Measurements from ENCODE around the gene SLC25A26. TPM values are rescaled to one million over a fixed set of nuclear protein-coding genes. Genes with fewer than 3 reads are reported as not detected.
"Not testable (repeated sequence)": the region's sequence is repeated elsewhere in the genome, so short reads cannot be mapped to it uniquely, and the experiment has no call there.

SLC25A26 gene
- total and polyA plus RNA-seq, 7 donors, result 21.0 to 43.6 (median 31.9) TPM

DNA sequence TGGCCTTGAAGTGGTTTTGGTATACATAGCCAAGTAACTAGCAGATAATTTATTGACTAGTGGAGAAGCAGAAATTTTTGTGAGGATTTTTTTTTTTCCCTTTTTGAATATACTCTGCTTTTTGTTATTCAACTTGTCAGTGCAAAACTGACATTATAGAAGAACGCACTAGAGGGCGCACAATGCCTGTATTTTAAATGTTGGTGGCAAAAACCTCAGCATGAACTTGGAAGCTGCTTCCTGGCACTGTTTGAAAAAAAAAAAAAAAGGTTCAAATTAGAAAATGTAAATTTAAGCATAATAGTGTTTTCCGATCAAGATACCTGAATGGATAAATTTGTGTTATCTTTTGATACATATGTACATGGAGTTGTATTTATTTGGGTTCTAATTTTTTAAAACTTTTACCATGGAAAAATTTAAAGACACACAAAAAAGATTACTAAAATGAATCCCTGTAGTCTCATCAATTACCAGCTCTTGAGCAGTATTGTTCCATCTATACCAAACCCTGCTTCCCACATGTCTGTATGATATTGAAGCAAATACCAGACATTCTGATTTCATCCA, 56.0 kb downstream of the SLC25A26 start:
- Histone ChIP-seq H3K4me1 (peaks cover 11% of the 10 kb centered on the region), H3K9me3 (no peaks in the 10 kb centered on the region), H3K27ac (no peak overlapping the region), H3K4me3 (no peak overlapping the region), H3K27me3 (ENCODE audit: insufficient read depth in 3 of 3, low read length in 2 of 3) (no peaks in the 10 kb centered on the region), H3K36me3 (ENCODE audit: insufficient read depth in 1 of 2, low read depth in 1 of 2) (no peaks in the 10 kb centered on the region)
- TF ChIP-seq, protein P1, sequence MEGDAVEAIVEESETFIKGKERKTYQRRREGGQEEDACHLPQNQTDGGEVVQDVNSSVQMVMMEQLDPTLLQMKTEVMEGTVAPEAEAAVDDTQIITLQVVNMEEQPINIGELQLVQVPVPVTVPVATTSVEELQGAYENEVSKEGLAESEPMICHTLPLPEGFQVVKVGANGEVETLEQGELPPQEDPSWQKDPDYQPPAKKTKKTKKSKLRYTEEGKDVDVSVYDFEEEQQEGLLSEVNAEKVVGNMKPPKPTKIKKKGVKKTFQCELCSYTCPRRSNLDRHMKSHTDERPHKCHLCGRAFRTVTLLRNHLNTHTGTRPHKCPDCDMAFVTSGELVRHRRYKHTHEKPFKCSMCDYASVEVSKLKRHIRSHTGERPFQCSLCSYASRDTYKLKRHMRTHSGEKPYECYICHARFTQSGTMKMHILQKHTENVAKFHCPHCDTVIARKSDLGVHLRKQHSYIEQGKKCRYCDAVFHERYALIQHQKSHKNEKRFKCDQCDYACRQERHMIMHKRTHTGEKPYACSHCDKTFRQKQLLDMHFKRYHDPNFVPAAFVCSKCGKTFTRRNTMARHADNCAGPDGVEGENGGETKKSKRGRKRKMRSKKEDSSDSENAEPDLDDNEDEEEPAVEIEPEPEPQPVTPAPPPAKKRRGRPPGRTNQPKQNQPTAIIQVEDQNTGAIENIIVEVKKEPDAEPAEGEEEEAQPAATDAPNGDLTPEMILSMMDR (IDR thresholded peaks at IDR 0.05), result peak; percentile 74
- ATAC-seq, result peak in 3 of 4 donors; percentile 51 to 89 (median 74)
- no peak for DNase-seq
- 1 to 5% (median 2%) methylated on average over 3 of the region's 3 CpGs for WGBS, 3 donors
- intact Hi-C loops (cut with DNase I), result loop anchor here (1.0 to 5.0 kb wide), 6 partner anchors 96 to 546 kb away; no protein-coding TSS in a partner anchor

DNA sequence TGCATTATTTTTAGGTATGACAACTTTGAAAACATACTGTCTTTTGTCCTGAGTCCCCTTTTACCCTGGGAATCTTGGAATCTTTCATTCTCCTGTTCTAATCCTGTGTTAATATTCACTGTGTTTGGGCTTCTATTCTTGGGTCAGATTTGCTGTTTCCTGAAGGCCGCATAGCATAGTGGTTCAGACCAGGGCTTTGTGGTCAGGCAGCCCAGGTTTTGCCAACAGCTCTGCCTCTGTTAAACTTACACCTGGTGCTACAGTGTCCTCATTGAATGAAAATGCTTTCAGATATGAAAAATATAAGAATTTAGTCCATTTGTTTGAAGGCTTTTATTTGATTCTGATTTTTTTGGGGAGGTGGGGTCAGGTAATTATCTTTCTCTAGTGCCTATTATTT, 58.4 kb downstream of the SLC25A26 start:
- peaks cover 11% of the 10 kb centered on the region for H3K4me1 ChIP-seq
- ATAC-seq (no peak), DNase-seq (no peak)
- no peaks in the 10 kb centered on the region for H3K36me3 ChIP-seq (ENCODE audit: insufficient read depth in 1 of 2, low read depth in 1 of 2)
- H3K4me3 ChIP-seq, result no peak overlapping the region
- WGBS, 3 donors, result 66 to 83% (median 82%) methylated on average over 1 of the region's 1 CpG
- H3K27me3 ChIP-seq (ENCODE audit: insufficient read depth in 3 of 3, low read length in 2 of 3), result no peaks in the 10 kb centered on the region
- no peak overlapping the region for H3K27ac ChIP-seq
- no peaks in the 10 kb centered on the region for H3K9me3 ChIP-seq
- TF ChIP-seq, protein P1 (IDR thresholded peaks at IDR 0.05), result no peak
- intact Hi-C loops (cut with DNase I), result loop anchor here (5.0 kb wide), 4 partner anchors 93 to 543 kb away; no protein-coding TSS in a partner anchor

DNA sequence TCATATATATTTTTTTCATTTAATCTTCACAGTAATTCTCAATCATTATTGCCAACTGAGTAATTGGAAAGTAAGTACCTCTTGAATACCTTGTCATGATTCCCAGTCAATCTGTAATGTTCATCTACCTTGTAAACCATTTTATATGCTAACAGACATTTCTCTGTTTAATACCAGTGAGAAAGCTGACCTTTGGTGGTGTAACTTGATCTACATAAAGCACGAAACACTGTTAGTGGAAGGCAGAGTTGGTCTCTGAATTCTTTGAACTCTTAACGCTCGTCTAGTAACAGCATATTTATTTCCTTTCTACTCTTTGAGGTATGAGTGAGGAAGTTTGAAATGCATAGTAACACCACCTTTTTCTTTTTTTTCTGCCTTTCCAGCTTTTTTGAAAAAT, 59.5 kb downstream of the SLC25A26 start:
- H3K27ac ChIP-seq, result no peak overlapping the region
- intact Hi-C loops (cut with DNase I), result no loop called here

DNA sequence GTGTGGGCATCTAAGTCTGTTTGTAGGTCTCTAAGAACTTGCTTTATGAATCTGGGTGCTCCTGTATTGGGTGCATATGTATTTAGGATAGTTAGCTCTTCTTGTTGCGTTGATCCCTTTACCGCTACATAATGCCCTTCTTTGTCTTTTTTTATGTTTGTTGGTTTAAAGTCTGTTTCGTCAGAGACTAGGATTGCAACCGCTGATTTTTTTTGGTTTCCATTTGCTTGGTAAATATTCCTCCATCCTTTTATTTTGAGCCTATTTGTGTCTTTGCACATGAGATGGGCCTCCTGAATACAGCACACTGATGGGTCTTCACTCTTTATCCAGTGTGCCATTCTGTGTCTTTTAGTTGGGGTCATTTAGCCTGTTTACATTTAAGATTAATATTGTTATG, 71.1 kb downstream of the SLC25A26 start:
- H3K27ac ChIP-seq; H3K36me3 ChIP-seq (ENCODE audit: insufficient read depth in 1 of 2, low read depth in 1 of 2); H3K27me3 ChIP-seq (ENCODE audit: insufficient read depth in 3 of 3, low read length in 2 of 3); intact Hi-C loops (cut with DNase I); ATAC-seq; H3K4me3 ChIP-seq; DNase-seq; H3K9me3 ChIP-seq; H3K4me1 ChIP-seq: not testable (repeated sequence)
- 75 to 82% (median 80%) methylated on average over 4 of the region's 4 CpGs for WGBS, 3 donors

More for the DNA sequence above, 59.5 kb downstream of the SLC25A26 start:
- no peak overlapping the region for H3K4me3 ChIP-seq
- no peaks in the 10 kb centered on the region for H3K27me3 ChIP-seq (ENCODE audit: insufficient read depth in 3 of 3, low read length in 2 of 3)
- H3K4me1 ChIP-seq, result peaks cover 11% of the 10 kb centered on the region
- H3K9me3 ChIP-seq, result no peaks in the 10 kb centered on the region
- TF ChIP-seq, protein P1 (IDR thresholded peaks at IDR 0.05), result no peak
- no peaks in the 10 kb centered on the region for H3K36me3 ChIP-seq (ENCODE audit: insufficient read depth in 1 of 2, low read depth in 1 of 2)
- ATAC-seq, result no peak
- DNase-seq, result no peak
- 20 to 32% (median 22%) methylated on average over 3 of the region's 3 CpGs for WGBS, 3 donors

DNA sequence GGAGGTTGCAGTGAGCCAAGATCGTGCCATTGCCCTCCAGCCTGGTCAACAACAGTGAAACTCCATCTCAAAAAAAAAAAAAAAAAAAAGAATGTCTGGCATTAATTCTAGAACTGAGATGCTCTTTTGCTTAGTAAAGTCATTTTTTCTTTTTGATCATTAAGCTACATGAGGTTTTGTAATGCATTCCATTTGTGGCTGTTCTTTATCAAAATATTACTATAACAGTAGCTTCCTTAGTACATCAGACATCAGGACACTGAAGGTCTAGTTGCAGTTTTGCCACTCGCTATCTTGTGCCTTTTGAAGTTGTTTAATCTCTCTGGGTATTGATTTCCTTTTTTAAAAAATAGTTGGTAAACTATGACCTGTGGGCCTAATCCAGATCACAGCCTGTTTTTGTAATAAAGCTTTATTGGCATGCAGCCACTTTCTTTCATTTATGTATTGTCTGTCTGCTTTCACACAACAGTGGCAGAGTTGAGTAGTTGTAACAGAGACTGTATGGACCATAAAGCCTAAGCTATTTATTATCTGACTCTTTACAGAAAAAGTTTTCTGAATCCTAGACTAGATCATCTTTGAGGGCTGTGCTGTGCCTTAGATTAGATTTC, 76.6 kb downstream of the SLC25A26 start:
- TF ChIP-seq, protein P1 (IDR thresholded peaks at IDR 0.05), result no peak
- intact Hi-C loops (cut with DNase I), result no loop called here
- H3K4me3 ChIP-seq, result no peak overlapping the region
- H3K9me3 ChIP-seq, result no peaks in the 10 kb centered on the region
- peaks cover 22% of the 10 kb centered on the region for H3K4me1 ChIP-seq
- no peaks in the 10 kb centered on the region for H3K36me3 ChIP-seq (ENCODE audit: insufficient read depth in 1 of 2, low read depth in 1 of 2)
- no peak for ATAC-seq
- no peak for DNase-seq
- 76 to 84% (median 78%) methylated on average over 2 of the region's 2 CpGs for WGBS, 3 donors
- no peaks in the 10 kb centered on the region for H3K27me3 ChIP-seq (ENCODE audit: insufficient read depth in 3 of 3, low read length in 2 of 3)
- no peak overlapping the region for H3K27ac ChIP-seq
